LNCaP clone FGC (cell line): ENCODE measurements around the gene DHRS1.

Experiments
- DNase-seq: peaks from one replicate; pipeline ENCODE4 v3.0.0-alpha.2; 2011; ENCODE audit warnings: low read depth
- H3K4me3 ChIP-seq: 2 replicates; pipeline ENCODE4 v1.5.1; 2011; ENCODE audit warnings: mild to moderate bottlenecking, low read depth, low read length, control low read depth
- TF ChIP-seq, protein P1 (sequence below): IDR thresholded peaks from 2 replicates; pipeline ENCODE4 v1.5.1; 2012; ENCODE audit warnings: mild to moderate bottlenecking; ENCODE audit not compliant: control insufficient read depth, insufficient read depth; ENCODE audit errors: extremely low read depth

The DHRS1 gene

DNA sequence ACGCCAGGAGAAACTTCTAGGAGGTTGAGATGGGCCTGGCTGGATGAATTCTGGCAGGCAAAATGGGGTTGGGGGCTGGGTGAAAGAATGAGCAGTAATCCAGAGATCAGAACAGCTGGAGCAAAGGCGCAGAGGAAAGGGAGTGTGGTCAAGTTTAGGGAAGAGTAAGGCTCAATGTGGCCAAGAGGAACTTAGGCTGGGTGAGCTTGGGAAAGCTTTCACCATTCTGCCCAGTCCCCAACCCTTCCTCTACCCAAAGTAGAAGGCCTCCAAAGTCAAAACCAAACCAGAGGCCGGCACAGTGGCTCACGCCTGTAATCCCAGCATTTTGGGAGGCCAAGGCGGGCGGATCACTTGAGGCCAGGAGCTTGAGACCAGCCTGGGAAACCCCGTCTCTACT is 17.9 kb downstream of the DHRS1 start:
- TF ChIP-seq, protein P1, sequence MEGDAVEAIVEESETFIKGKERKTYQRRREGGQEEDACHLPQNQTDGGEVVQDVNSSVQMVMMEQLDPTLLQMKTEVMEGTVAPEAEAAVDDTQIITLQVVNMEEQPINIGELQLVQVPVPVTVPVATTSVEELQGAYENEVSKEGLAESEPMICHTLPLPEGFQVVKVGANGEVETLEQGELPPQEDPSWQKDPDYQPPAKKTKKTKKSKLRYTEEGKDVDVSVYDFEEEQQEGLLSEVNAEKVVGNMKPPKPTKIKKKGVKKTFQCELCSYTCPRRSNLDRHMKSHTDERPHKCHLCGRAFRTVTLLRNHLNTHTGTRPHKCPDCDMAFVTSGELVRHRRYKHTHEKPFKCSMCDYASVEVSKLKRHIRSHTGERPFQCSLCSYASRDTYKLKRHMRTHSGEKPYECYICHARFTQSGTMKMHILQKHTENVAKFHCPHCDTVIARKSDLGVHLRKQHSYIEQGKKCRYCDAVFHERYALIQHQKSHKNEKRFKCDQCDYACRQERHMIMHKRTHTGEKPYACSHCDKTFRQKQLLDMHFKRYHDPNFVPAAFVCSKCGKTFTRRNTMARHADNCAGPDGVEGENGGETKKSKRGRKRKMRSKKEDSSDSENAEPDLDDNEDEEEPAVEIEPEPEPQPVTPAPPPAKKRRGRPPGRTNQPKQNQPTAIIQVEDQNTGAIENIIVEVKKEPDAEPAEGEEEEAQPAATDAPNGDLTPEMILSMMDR, result no peak
- no peak overlapping the region for H3K4me3 ChIP-seq
- DNase-seq, result no peak

DNA sequence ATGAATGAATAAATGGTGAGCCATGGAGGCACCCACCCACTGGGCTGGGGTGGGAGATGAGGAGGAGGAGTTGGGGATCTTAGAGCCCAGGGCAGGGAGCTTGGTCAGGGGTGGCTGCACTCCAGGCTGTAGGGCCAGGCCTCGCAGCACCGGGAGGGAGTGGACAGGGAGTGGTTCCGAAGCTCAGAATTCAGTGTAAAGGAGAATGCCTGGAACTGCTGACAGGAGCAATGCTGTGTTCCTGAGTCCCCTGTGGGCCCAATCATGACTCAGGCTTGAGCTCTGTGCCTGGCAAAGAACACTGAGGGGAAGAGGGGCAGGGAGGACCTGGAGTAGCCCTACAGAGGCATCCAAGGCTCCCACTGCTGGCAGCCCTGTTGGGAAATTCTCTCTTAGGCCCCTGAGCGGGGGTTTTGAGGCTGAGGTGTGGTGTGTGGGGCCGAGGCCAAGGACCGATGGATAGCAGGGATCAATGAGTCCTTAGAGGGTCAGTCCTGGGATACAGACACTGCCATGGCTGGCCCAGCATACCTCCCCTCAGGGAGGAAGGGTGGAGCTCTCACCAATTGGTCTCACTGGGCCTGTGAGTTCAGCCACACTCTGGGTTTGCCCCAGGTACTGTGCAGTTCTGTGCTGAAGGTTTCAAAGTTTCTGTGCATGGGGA is 18.7 kb downstream of the DHRS1 start:
- TF ChIP-seq, protein P1, result no peak
- no peak overlapping the region for H3K4me3 ChIP-seq
- no peak for DNase-seq

DNA sequence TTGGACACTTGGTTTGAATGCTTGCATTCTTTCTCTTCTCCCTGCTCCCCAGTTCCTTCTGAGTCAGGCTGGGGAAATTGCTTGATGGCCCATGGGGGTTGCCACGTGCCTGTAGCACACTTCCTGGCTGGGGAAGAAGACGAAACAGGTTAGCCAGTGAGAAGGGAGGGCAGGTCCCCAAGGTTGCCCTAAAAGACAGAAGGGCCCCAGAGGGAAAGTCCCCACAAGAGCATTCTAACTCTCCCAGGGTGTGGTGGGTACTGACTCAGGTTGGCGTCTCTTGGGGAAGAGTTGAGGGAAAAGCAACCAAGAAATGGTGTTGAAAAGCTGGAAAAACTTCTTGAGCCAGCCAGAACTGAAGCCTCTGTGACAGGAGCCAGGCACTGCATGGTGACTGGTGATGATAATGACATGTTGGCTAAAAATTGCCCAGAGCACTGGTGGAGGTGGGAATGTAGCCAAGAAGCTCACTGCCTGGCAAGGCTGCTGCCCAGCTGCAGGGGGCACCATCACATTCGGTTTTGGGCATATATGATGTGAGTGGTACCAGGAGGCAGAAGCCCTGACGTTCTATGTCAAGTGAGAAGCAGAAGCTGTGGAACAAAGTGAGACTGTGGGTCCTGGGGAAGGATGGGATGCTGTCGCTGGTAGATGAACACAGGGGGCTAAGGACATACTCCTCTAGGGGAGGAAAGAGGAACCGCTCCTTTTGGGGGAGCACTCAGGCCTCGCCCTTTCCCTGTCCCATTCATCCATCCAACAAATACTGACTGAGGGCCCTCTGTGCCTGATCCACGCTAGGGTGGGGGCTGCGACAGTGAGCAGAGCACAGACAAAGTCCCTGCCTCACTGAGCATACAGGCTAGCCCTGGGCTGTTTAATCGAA is 20.0 kb downstream of the DHRS1 start:
- no peak overlapping the region for H3K4me3 ChIP-seq
- TF ChIP-seq, protein P1, result 0 out of 2 replicates have a peak, but pooled peaks have one; percentile 12
- no peak for DNase-seq

DNA sequence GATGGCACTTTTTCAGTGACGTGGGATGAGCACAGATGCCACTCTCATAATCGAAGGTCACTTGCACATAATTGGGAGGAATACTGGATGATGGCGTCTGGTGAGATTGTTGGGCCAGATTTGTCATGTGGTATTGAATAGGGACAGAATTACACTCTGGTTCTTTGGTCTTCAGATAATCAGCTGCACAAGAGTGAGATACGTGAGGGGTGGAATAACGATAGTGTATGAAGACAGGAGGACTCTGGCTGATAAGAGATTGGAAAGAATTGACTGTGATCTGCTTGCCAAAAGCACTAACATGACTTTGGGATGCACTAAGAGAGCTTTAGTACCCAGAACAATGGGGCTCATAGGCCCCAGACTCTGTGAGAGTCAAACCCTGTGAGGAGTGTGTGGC is 21.2 kb downstream of the DHRS1 start:
- TF ChIP-seq, protein P1, result no peak
- no peak overlapping the region for H3K4me3 ChIP-seq
- no peak for DNase-seq

- TF ChIP-seq, protein P1, result no peak
- no peak for DNase-seq
- H3K4me3 ChIP-seq, result no peak overlapping the region
These were observed 21.8 kb downstream of the DHRS1 start for GRCh38 chr14:24277606-24278321.

- no peak for DNase-seq
- H3K4me3 ChIP-seq, result no peak overlapping the region
- TF ChIP-seq, protein P1, result no peak
These were observed 22.5 kb downstream of the DHRS1 start for GRCh38 chr14:24277071-24277470.
